HL-60 (cell line): Measurements from ENCODE around the gene PCNX4.

ENCODE experiments used
- CTCF ChIP-seq: IDR thresholded peaks from one replicate; pipeline ENCODE4 v1.5.1; 2011; ENCODE audit warnings: low read length, control low read depth, inconsistent platforms; ENCODE audit not compliant: insufficient read depth
- GABPA ChIP-seq: IDR thresholded peaks from 2 replicates; pipeline ENCODE4 v1.6.1; 2012; ENCODE audit warnings: low read depth
- POLR2AphosphoS5 ChIP-seq: IDR thresholded peaks from 2 replicates; pipeline ENCODE4 v1.6.1; 2012; ENCODE audit warnings: low read depth
- REST ChIP-seq: IDR thresholded peaks from 2 replicates; pipeline ENCODE4 v1.6.1; 2012; ENCODE audit warnings: low read depth; ENCODE audit not compliant: insufficient replicate concordance
- SPI1 ChIP-seq: IDR thresholded peaks from 2 replicates; pipeline ENCODE4 v1.6.1; 2012; ENCODE audit warnings: low read depth, mild to moderate bottlenecking, borderline replicate concordance

- no peak for TF ChIP-seq CTCF
- no peak for TF ChIP-seq POLR2AphosphoS5
- no peak for TF ChIP-seq REST
- no peak for TF ChIP-seq GABPA
- no peak for TF ChIP-seq SPI1
These were observed 14.6 kb downstream of the PCNX4 start for GRCh38 chr14:60106339-60106738.
